GM18499 (cell line): ENCODE measurements around the gene BEND5.

Experiments
- ATAC-seq: cut with Tn5 transposase; IDR thresholded peaks from one replicate; pipeline ENCODE4 v1.9.1; 2021; ENCODE audit warnings: moderate number of reproducible peaks; ENCODE audit not compliant: insufficient read depth, unreplicated experiment

BEND5 gene

DNA sequence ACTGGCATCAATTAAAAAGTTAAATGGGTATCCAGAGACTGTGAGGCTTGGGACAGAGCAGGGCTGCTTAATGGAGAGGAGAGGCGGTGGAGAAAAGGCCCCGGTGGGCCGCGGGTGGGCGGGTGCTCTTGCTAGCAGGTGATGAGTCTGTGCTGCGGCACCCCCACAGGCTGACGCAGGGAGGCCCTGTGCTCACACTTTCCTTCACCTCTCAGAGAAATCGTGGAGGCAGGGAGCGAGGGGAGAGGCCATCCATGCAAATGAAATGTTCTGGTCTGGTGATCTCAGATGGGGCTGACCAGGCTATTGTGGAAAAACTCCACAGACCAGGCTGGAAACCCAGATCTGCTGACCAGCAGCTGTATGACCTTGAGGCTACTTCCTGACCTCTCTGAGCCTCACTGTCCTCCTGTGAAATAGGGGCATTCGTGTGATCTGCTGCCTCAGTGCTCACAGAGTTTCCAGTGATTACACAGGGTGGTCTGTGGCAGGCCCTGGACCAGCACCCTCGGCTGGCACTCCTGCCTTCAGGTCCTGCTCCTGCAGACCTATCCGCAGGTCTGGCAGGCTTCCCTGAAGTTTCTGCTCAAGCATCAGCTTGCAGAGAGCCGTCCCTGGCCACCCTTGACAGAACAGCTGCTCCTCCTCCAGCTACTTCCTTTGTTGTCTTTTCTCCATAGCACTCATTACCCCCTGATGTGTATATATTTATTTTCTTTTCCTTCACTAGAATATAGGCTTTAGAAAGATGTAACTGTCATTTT is 89.2 kb downstream of the BEND5 start:
- no peak for ATAC-seq

DNA sequence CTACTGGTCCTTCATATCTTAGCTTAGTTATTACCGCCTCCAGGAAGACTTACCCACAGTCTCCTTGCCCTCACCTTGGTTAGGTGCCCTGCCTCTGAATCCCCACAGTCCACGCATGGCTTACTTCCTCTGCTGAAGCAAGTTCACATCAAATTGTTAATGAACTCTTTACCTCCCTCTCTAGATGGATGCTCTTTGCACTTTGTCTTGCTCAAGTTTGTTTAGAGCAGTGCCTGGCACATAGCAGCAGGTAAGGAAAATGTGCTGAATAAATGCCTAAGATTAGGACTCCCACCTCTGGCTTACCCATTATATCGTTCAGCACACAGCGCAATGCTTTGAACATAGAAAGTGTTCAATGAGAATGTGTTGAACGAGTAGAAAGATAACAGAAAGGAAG is 90.5 kb downstream of the BEND5 start:
- no peak for ATAC-seq

DNA sequence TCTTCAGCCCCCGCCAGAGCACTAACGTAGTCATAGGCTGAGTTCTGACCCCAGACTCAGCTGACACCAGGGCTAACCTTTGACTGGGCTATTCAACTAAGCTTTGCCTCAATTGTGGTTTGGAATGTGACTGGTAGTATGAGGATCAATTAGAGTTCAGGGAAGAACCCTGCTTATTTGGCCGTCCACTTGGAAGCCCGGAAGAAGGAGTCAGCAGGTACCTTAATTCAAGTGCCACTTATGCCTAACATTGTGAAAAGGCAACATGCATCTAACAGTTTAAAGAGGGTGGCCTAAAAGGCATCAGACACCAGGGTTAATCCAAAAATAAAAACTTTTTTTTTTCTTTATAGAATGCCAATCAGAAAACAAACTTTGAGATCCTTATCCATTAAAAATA is 92.3 kb downstream of the BEND5 start:
- ATAC-seq: no peak

DNA sequence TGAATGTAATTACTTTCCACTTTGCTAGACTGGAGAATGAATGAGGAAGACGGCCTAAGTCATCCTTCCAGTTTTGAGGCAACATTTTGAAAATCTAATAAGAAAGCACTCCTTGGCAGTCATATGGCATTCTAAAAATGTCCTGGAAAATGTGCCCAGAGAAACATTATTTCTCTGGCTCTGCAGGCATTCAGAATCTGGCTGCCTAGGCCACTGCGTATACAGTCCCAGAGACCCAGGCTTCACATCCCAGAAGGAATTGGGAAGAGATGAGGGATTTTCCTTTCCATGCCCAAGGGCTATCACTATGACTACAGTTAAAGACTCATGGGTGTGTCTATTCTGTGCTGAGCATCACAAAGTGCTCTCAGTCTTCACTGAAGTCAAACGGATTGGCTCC is 92.9 kb downstream of the BEND5 start:
- ATAC-seq: no peak

DNA sequence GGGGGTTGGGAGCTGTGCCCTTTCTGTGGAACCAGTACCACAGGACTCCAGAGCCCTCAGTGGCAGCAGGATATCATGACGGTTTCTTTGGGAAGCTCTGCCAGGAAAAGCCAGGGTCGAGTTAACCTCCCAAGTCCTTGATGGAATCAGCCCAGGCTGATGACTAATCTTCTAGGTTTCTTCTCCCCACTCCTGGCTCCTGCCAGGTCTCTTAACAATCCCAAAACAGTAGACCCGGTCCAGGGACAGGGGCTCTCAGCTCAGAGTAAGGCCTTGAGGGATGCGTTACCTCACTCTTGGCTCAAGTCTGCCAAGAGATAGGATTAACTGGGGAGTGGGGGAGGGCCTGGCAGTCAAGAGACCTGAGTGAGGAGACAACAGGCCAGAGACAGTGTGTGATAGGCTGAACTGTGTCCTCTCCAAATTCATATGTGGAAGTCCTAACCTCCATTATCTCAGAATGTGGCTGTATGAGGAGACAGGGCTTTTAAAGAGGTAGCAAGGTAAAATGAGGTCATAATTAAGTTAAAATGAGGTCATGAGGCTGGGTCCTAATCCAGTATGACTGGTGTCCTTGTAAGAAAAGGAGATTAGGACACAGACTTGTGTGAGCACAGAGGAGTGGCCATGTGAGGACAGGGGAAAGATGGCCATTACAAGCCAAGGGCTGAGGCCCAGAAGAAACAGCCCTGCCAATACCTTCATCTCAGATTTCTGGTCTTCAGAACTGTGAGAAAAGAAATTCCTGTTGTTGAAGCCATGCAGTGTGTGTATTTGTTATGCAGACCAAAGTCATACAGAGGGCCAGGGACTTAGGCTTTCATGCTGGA is 95.0 kb downstream of the BEND5 start:
- ATAC-seq: no peak

DNA sequence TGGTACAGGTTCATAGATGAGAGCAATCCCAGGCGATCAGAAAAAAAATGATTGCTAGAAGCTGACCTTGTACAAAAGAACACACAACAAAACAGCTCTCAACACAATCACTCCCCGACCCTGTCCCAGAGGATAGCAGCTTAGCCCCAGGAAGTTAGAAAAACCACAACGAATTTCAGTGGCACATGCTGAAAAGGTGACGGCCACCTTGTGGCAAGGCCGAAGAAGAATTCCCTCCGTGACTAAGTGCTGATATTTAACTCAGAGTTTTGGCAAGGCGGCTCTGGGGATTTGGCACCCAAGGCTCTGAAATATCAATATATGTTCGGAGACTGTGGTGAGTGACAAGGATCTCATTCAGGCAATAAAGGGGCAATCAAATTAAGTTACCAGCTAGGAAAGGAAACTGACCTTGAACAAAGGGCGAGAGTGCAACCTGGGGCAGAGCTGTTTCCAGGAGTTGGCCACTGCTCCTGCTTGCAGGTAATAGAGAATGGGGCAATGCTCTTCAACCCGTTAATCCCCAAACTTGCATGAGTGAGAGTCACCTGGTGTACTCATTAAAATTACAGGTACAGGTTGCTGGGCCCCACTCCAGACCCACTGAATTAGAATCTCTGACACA is 96.2 kb downstream of the BEND5 start:
- no peak for ATAC-seq

DNA sequence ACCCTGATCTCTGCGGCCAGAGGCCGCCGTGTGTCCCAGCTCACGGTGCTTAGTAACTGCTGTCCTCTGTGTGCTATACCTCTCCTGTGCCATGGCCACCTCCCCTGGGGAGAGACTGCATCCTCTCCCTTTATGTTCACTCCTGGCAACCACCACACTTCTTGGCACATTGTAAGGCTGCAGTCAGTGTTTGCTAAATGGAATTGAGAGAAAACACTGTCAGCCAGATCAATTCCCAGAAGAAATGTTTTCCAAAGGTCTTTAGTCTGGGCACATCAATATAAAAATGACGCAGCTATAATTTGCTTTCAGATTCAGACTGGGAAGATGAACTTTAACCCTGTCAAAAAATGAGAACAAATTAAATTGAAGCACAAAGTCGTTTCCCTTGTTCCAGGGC is 96.8 kb downstream of the BEND5 start:
- ATAC-seq: no peak

DNA sequence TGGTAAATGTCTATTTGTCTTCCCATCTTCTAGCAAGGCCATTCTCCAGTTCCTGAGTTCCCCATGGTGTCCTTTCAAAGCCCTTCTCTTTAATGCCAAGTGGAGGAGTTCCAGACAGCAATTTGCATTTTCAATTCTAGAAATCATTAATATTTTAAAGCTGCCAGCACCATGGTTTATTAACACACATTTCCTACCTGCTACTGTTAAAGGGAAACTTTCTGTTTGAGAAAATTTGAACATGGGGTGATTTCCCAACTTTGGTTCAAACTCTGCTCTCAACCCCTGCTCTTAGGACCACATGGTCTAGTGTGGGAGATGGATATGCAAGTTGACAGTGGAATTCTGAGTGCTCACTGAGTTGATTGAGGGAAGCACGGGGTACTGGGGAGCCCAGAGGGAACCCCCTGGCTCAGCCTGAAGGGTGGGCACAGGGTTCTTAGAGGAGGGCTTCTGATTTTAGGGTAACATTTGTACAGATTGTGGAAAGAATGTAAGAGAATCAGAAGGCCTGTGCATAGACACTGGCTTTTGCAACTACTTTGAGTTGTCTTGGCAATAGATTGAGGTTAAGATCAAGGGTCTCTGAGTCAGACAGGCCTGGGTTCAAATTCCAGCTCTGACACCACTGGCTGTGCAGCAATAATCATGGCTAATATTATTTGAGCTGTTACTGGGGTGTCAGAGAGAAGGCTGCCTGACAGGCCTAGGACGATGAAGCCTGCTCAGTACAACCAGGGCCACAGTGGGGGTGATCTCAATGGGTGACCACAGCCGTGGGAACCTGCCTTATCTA is 97.8 kb downstream of the BEND5 start:
- ATAC-seq: no peak
